Epithelial cell of esophagus (primary cell): ENCODE measurements around the gene CSDE1.
A peak's percentile ranks its signal among the peaks of the same experiment; 100 is the strongest.
"Not testable (repeated sequence)": the region's sequence is repeated elsewhere in the genome, so short reads cannot be mapped to it uniquely, and the experiment has no call there.

ENCODE experiments used
- DNase-seq: peaks from one replicate; pipeline ENCODE4 v3.0.0; 2010; ENCODE audit warnings: low read depth
- H3K4me3 ChIP-seq: 2 replicates; pipeline ENCODE4 v1.5.1; 2011; ENCODE audit warnings: mild to moderate bottlenecking, low read length, control low read depth
- TF ChIP-seq, protein P1 (sequence below): IDR thresholded peaks from 2 replicates; pipeline ENCODE4 v1.5.1; 2011; ENCODE audit warnings: low read depth, mild to moderate bottlenecking, low read length, control low read depth, inconsistent platforms; ENCODE audit not compliant: insufficient read depth; ENCODE audit errors: missing control alignments

Gene CSDE1

DNA sequence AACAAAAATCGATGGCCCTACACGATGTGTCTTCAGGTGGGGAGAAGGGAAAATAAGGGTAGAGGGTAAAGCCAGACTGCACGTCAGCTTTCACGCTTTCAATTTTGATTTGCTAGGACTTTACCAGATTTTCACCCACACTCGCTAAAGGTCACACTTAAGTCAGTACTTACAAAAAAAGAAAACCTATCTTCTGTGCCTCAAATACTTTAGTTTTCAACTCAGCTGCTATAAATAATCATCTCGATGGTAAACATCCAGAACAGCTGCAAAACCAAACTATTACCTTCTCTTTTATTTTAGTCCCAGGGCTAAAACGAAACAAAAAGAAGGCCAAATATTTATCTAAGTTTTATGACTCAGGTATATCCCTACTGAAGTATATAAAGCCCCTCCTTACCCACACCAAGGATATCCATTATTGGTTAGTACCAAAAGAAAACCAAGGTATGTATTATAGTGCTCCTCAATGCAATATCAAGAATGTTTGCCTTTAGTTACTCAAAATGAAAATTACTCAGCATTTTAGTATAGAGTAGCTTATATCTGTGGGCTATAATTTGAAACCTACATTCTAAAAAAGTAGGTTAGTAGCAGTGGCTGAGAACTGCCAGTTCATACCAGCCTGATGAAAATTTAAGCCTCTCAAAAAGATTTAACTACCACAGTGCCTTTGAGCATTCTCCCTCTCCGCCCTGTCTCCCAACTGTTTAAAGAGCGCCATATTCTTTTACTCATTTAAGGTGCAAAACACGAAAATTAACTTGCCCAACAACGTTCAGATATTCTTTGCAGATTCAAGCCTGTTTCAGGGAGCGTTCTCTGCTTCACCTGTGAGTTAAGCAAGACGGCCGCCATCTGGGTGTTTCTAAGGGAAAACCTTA lies 1.5 kb downstream of the CSDE1 start:
- TF ChIP-seq, protein P1, sequence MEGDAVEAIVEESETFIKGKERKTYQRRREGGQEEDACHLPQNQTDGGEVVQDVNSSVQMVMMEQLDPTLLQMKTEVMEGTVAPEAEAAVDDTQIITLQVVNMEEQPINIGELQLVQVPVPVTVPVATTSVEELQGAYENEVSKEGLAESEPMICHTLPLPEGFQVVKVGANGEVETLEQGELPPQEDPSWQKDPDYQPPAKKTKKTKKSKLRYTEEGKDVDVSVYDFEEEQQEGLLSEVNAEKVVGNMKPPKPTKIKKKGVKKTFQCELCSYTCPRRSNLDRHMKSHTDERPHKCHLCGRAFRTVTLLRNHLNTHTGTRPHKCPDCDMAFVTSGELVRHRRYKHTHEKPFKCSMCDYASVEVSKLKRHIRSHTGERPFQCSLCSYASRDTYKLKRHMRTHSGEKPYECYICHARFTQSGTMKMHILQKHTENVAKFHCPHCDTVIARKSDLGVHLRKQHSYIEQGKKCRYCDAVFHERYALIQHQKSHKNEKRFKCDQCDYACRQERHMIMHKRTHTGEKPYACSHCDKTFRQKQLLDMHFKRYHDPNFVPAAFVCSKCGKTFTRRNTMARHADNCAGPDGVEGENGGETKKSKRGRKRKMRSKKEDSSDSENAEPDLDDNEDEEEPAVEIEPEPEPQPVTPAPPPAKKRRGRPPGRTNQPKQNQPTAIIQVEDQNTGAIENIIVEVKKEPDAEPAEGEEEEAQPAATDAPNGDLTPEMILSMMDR, result no peak
- no peak for DNase-seq
- H3K4me3 ChIP-seq, result peak overlapping the region; percentile 100

DNA sequence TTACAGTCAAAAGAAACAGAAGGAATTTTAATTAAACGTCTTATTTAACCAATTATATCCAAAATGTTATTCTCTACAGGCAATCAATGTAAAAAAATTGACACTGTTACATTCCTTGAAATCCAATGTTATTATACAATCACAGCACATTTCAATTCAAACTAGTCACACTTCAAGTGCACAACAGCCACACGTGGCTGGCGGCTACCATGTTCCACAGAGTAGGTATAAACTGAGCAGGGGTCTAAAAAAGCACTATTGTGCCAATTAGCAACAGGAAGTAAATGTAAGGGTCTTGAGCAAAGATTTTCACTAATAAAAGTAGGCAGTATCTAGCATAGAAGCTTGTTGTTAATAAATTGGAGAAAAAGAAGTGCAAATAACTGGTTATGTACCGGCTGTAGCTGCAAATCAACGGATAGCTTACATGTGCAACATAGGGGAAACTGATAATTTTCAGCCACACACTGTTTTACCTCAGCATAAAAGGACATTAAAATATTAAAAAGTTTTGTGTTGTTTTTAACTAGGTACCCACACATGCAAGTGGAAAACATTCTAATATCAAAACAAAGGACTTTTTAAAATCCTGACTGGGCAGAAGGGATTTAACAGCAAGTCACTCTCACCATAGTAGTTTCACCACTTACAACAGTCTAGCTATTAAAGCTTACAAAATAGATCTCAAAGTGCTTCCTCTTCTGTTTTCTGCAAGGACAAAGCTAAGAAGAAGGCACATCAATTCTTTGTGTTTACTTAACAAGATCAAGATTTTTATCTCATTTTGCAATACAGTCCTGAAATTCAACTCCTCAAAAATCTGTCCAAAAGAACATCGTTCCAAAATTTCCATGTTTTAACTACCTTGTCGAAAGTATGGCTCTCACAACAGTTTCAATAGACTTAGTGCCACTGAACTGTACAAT lies 2.5 kb downstream of the CSDE1 start:
- TF ChIP-seq, protein P1, result no peak
- peak overlapping the region; percentile 100 for H3K4me3 ChIP-seq
- peak; percentile 8 for DNase-seq

DNA sequence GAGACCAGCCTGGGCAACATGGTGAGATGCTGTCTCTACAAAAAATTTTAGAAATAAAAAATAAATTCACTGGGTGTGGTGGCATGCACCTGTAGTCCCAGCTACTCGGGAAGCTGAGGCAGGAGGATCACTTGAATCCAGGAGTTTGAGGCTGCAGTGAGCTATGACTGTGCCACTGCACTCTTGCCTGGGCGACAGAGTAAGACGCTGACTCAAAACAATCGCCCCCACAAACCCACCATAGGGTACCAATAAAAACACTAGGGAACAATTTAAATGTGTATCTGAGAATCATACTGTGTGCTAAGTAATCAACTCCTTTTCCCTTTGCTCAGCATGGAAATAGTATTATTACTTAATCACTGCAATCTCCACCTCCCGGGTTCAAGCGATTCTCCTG lies 4.1 kb downstream of the CSDE1 start:
- not testable (repeated sequence) for DNase-seq, H3K4me3 ChIP-seq

DNA sequence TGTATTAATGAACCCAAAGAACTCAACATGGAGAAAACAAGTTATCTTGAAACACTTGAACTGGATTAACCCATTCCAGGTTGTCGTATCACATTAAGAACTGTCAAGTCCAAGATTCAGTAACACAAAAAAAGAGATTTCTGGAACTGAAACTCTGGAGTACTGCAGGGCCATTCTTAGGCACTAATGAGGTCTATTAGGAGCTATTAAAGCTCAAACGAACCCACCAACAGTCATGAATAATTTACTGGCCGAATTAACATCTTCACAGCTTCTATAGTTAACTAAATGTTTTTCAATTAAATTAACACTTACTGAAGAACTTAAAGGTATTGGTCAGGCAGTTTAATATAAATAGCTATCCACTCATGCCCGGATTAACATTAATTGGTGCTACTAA lies 4.6 kb downstream of the CSDE1 start:
- no peak for DNase-seq
- no peak overlapping the region for H3K4me3 ChIP-seq
- TF ChIP-seq, protein P1, result no peak

DNA sequence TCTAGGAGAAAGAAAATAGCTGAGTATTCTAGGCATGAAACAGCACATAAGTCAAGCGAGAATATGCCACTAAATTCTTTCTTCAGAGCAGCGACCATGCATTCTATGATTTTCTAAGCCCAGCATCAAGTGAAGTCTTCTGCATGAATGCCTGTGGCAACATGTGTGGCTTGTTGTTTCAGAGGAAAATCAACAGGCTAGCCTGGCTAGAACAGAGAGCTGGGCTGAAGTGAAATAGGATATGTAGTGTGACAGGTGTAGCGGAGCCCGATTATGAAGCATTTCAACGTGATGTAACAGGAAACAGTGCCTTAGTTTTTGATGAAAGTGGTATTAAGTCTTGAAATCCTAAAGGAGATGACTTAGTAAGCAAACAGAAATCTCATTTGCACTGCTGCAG lies 7.0 kb downstream of the CSDE1 start:
- DNase-seq, result peak; percentile 32
- H3K4me3 ChIP-seq, result no peak overlapping the region
- TF ChIP-seq, protein P1, result no peak

DNA sequence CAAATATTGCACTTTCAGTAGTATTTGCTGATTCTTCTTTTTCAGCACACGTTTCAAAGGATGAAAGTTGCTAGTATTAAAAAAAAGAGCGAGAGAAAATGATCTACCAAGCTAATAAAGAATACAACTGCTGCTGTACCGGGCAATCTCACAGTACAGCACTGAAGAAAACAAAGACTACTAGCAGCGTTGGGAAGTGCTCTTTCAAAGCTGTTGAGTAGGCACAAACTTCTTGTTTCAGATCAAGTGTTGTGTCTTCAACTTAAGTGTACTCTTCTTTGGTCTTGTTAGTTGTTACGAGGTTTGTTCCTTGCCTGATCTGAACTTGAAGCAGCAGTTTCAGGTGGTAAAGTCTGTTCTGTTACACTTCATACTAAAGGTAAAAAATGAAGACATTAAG lies 7.9 kb downstream of the CSDE1 start:
- no peak for DNase-seq
- H3K4me3 ChIP-seq, result no peak overlapping the region
- TF ChIP-seq, protein P1, result no peak

DNA sequence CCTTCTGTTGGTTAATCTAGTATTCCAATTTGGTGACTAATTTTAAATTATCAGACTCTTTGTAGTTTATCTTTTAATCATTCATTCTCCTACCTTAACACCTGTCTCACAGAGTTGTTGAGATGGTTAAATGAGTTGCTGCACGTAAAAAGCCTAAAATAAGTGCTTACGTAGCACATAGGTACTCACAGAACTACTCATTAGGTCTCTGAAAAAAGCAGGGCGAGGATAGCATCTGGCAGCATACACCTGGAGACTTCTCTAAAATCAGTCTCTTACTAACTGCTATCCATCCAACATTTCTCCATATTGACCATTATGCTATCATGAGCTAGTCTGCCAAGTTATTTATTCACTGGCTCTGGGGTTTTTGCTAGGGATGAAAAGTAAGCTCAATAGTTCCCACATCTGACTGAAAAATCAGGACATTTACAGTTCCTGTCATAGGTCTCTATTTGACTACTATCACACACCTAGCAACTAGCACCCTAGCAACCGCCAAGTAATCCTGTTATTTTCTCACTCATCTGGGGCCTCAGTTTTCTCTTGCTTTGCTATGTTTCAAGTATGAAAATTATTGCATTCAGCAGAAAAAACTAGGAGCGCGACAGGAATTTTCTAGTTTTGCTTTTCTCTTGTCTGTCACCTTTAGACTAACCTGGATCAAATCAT lies 11.2 kb downstream of the CSDE1 start:
- TF ChIP-seq, protein P1, result no peak

More for the DNA sequence above, 11.2 kb downstream of the CSDE1 start:
- DNase-seq, result no peak
- no peak overlapping the region for H3K4me3 ChIP-seq
